ENCODE results near the gene COL4A1.

- TF ChIP-seq, protein P1, sequence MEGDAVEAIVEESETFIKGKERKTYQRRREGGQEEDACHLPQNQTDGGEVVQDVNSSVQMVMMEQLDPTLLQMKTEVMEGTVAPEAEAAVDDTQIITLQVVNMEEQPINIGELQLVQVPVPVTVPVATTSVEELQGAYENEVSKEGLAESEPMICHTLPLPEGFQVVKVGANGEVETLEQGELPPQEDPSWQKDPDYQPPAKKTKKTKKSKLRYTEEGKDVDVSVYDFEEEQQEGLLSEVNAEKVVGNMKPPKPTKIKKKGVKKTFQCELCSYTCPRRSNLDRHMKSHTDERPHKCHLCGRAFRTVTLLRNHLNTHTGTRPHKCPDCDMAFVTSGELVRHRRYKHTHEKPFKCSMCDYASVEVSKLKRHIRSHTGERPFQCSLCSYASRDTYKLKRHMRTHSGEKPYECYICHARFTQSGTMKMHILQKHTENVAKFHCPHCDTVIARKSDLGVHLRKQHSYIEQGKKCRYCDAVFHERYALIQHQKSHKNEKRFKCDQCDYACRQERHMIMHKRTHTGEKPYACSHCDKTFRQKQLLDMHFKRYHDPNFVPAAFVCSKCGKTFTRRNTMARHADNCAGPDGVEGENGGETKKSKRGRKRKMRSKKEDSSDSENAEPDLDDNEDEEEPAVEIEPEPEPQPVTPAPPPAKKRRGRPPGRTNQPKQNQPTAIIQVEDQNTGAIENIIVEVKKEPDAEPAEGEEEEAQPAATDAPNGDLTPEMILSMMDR (IDR thresholded peaks at IDR 0.05; ENCODE audit: low read length) = no peak
- TF ChIP-seq EZH2 (optimal IDR thresholded peaks at IDR 0.05; ENCODE audit: low read depth, low read length) (no peak), EZH2phosphoT487 (IDR thresholded peaks at IDR 0.05; ENCODE audit: low read length) (no peak)
These were observed 16.8 kb downstream of the COL4A1 start for GRCh38 chr13:110290153-110290552.

Data from MM.1S (cell line).